ENCODE measurements around the gene TLCD1.

TLCD1 gene

DNA sequence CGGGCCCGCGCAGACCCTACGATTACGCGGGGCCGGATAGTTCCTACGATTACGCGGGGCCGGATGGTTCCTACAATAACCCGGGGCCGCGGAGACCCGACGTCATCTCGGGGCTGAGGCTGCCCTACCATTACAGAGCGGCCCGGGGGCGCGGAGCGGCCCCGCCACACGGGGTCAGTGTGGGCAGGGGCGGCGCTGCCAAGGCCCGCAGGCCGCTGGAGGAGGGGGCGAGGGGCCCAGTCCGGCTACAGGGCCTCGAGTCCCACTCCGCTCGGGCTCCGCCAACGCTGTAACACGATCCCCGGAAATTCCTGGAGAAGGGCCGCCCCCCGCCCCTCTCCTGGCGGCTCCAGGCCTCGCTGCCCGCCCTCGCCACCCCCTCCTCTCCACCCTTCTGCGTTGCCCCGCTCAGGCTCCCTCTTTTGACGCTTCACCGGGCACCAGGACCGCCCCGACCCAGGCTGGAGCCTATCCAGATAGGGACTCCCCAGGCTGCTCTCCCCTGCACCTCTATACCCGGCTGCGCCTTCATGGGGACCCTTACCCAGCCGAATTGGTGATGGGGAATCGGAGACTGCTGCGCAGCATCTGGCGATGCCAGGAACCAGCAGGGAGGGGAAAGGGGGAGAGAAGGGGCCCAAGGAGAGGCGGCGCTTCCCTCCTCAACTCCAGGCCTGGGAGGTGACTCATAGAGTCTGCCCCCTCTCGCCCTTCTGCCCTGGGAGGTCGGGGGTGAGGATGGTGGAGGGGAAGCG is 8.3 kb downstream of the TLCD1 start, which contains the start of gene RAB34:
RAB34 (minus strand) TSS at position 291 of the 755 bp plus-strand sequence. CDS start 602 bp downstream, outside the sequence.
- DNase-seq (ENCODE audit: extremely low read depth, insufficient read length) = peak; percentile 75
- Histone ChIP-seq H3K27me3 (replicated peaks; ENCODE audit: control insufficient read depth, insufficient read depth, low read length) (no peaks in the 10 kb centered on the region; the same call in 1 of the 2 replicates), H3K36me3 (ENCODE audit: control insufficient read depth, insufficient read depth, low read length) (peaks cover 15% of the 10 kb centered on the region), H3K4me3 (replicated peaks; ENCODE audit: low read depth, low read length) (no peak within 1 kb of the TSS)
- TF ChIP-seq, protein P1, sequence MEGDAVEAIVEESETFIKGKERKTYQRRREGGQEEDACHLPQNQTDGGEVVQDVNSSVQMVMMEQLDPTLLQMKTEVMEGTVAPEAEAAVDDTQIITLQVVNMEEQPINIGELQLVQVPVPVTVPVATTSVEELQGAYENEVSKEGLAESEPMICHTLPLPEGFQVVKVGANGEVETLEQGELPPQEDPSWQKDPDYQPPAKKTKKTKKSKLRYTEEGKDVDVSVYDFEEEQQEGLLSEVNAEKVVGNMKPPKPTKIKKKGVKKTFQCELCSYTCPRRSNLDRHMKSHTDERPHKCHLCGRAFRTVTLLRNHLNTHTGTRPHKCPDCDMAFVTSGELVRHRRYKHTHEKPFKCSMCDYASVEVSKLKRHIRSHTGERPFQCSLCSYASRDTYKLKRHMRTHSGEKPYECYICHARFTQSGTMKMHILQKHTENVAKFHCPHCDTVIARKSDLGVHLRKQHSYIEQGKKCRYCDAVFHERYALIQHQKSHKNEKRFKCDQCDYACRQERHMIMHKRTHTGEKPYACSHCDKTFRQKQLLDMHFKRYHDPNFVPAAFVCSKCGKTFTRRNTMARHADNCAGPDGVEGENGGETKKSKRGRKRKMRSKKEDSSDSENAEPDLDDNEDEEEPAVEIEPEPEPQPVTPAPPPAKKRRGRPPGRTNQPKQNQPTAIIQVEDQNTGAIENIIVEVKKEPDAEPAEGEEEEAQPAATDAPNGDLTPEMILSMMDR (IDR thresholded peaks at IDR 0.05; ENCODE audit: insufficient read depth, low read length, poor library complexity, severe bottlenecking) = no peak

DNA sequence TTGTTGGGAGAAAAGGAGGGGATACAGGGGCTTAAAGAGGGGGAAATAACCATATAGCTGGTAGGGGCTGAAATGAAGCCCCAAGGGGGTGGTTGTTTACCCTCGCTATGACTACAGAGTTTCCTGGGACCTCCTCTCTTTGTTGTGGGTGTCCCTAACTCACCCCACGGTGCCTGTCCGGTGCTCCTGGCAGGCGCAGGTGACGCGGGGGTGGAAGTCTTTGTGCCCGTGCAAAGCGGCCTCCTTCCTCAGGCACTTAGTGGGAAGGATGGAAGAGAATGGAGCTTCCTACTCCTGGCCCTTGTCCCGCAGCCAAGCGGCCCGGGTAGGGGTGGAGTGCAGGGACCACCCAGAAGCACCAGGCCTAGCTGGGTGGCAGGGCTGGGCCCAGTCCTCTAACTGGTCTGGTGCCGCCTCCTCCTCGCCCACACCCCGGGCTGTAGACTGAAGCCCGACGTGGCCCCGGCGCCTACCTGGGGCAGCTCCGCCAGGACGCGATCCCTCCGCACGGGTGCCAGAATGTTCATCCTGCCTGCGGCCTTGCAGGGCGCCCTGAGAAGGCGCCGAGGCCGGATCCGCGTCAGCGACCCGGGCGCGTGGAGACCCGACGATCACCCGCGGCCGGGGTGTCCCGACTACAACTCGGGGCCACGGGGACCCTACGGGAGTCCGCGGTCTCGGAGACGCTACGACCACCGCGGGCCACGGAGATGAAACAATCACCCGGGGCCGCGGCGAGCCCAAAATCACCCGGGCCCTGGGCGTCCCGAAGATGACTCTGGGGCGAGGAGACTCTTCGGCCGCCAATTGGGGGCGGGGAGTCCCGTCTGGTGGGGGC is 9.1 kb downstream of the TLCD1 start:
- no peaks in the 10 kb centered on the region; the same call in 1 of the 2 replicates for H3K27me3 ChIP-seq (replicated peaks; ENCODE audit: control insufficient read depth, insufficient read depth, low read length)
- H3K36me3 ChIP-seq (ENCODE audit: control insufficient read depth, insufficient read depth, low read length) = peaks cover 10% of the 10 kb centered on the region
- TF ChIP-seq, protein P1 (IDR thresholded peaks at IDR 0.05; ENCODE audit: insufficient read depth, low read length, poor library complexity, severe bottlenecking) = no peak
- peak; percentile 63 for DNase-seq (ENCODE audit: extremely low read depth, insufficient read length)
- H3K4me3 ChIP-seq (replicated peaks; ENCODE audit: low read depth, low read length) = no peak overlapping the region

DNA sequence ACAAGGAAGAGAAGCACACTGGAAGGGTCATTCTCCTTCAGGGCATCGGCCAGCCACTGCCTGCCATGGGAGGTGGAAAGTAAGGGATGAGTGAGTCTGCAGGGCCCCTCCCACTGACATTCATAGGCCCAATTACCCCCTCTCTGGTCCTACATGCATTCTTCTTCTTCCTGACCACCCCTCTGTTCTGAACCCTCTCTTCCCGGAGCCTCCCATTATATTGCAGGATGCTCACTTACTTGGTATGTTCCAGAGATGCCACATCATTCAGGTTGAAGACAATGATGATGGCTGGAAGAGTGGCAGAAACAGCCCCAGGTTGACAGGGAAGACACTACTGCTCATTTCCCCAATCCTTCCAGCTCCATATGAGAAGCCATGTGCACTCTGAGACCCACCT is 10.8 kb downstream of the TLCD1 start:
- DNase-seq (ENCODE audit: extremely low read depth, insufficient read length) = no peak
- no peaks in the 10 kb centered on the region for H3K36me3 ChIP-seq (ENCODE audit: control insufficient read depth, insufficient read depth, low read length)
- H3K4me3 ChIP-seq (replicated peaks; ENCODE audit: low read depth, low read length) = no peak overlapping the region
- TF ChIP-seq, protein P1 (IDR thresholded peaks at IDR 0.05; ENCODE audit: insufficient read depth, low read length, poor library complexity, severe bottlenecking) = no peak
- no peaks in the 10 kb centered on the region; the same call in 1 of the 2 replicates for H3K27me3 ChIP-seq (replicated peaks; ENCODE audit: control insufficient read depth, insufficient read depth, low read length)

DNA sequence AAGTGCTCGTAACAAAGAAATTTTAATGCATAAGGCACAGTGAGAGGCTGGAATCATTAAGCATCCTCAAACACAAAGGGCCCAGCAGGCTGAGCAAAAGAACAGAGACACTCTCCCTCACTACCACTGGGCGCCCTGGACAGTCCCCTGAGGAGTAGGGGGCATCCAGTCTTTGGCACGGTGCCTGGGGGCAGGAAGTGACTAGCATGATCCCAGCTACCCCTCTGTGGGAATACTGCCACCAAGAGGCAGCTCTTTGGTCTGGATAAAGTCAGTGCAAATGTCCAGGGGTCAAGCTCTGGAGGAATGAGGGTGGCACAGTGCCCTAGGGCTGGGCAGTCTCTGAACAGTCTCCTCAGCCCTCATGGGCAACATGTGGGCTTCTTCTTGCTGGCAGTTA is 11.8 kb downstream of the TLCD1 start:
- no peak for DNase-seq (ENCODE audit: extremely low read depth, insufficient read length)
- no peaks in the 10 kb centered on the region for H3K36me3 ChIP-seq (ENCODE audit: control insufficient read depth, insufficient read depth, low read length)
- TF ChIP-seq, protein P1 (IDR thresholded peaks at IDR 0.05; ENCODE audit: insufficient read depth, low read length, poor library complexity, severe bottlenecking) = no peak
- H3K4me3 ChIP-seq (replicated peaks; ENCODE audit: low read depth, low read length) = no peak overlapping the region
- no peaks in the 10 kb centered on the region; the same call in 1 of the 2 replicates for H3K27me3 ChIP-seq (replicated peaks; ENCODE audit: control insufficient read depth, insufficient read depth, low read length)

DNA sequence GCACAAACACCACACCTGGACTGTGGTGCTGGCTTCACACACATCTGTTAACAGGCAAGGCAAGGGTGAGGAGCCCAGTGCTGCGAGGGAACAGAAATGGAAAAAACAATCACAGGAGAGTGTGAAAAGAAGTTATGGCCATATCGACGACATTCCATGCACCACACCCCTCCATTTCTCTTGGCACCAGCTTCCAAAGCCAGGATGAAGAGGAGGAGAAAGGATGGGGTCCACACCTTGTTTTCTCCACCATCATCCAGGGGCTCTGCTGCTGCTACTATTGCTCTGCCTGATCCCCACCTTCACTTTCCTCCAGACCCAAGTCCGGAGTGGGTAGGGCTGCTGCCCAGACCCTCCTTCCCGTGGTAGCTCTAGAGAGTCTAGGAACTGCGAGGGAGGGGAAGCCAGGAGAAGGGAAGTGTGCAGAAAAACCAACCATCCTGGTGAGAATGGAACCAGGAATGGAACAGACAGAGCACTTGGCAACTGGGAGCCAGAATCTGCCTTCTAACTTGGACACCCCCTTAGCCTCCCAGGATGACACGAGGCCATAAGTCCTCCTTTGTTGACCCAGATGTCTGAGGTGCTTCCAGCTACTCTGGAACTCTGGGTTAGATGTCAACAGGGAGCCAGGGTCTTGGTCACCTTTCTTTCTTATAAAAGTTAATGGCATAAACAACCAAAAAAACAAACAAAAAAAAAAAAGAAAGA is 13.2 kb downstream of the TLCD1 start:
- Histone ChIP-seq H3K4me3 (replicated peaks; ENCODE audit: low read depth, low read length) (no peak overlapping the region), H3K27me3 (replicated peaks; ENCODE audit: control insufficient read depth, insufficient read depth, low read length) (no peaks in the 10 kb centered on the region), H3K36me3 (ENCODE audit: control insufficient read depth, insufficient read depth, low read length) (no peaks in the 10 kb centered on the region)
- DNase-seq (ENCODE audit: extremely low read depth, insufficient read length) = no peak
- TF ChIP-seq, protein P1 (IDR thresholded peaks at IDR 0.05; ENCODE audit: insufficient read depth, low read length, poor library complexity, severe bottlenecking) = no peak
